Activated naive CD4-positive, alpha-beta T cell treated with anti-CD3 and anti-CD28 coated beads for 36 hours (primary cell): ENCODE data around the gene PKHD1. TPM values are rescaled to one million over a fixed set of nuclear protein-coding genes. Genes with fewer than 3 reads are reported as not detected.

Source experiments
- CTCF ChIA-PET: fragments of 350-600 bp; sonication (Branson Sonifier 250); formaldehyde crosslinking; loops from one replicate; lab custom pipeline; 2021; ENCODE audit warnings: antibody characterized with exemption; lab: Charles Lee
- DNase-seq: peaks from one replicate; pipeline ENCODE4 v3.0.0-alpha.2; 2020
- H3K27ac Mint-ChIP-seq: one replicate; pipeline ENCODE4 v1.8.0; 2021; ENCODE audit warnings: mild to moderate bottlenecking, mixed read lengths
- H3K27me3 Mint-ChIP-seq: one replicate; pipeline ENCODE4 v1.8.0; 2021; ENCODE audit warnings: low read depth, mixed read lengths
- H3K36me3 Mint-ChIP-seq: one replicate; pipeline ENCODE4 v1.8.0; 2021; ENCODE audit warnings: low read depth, mixed read lengths
- H3K4me1 Mint-ChIP-seq: one replicate; pipeline ENCODE4 v1.8.0; 2021; ENCODE audit warnings: low read depth, mixed read lengths
- H3K4me3 Mint-ChIP-seq: one replicate; pipeline ENCODE4 v1.8.0; 2021; ENCODE audit warnings: mild to moderate bottlenecking, moderate library complexity, mixed read lengths
- H3K9me3 Mint-ChIP-seq: one replicate; pipeline ENCODE4 v1.8.0; 2021; ENCODE audit warnings: mixed read lengths
- intact Hi-C: fragments of 100-400 bp; cut with micrococcal nuclease; formaldehyde crosslinking; loops from one replicate; pipeline ENCODE4 v1.15.1; 2023
- total RNA-seq, 2 experiments: library from RNA; stranded (reverse); gene quantifications; one replicate each; pipeline ENCODE4 v1.2.3, GENCODE V29; 2021

PKHD1 gene
- total RNA-seq, 2 experiments from 2014 or later: not detected

GRCh38 chr6:51633424-51633823 lies 454.0 kb downstream of the PKHD1 start:
- H3K27ac Mint-ChIP-seq: no peak overlapping the region
- no peaks in the 10 kb centered on the region for H3K27me3 Mint-ChIP-seq
- CTCF ChIA-PET: no interaction called here
- H3K36me3 Mint-ChIP-seq: no peaks in the 10 kb centered on the region
- H3K4me1 Mint-ChIP-seq: no peaks in the 10 kb centered on the region
- intact Hi-C loops: no loop called here
- H3K4me3 Mint-ChIP-seq: no peak overlapping the region
- no peak for DNase-seq
- H3K9me3 Mint-ChIP-seq: peaks cover 5% of the 10 kb centered on the region

- CTCF ChIA-PET: interaction anchor here (0.6 kb wide), 1 partner anchor 388 kb away, joined by 4 read pairs; no protein-coding TSS in a partner anchor
- intact Hi-C loops: no loop called here
- Mint-ChIP-seq H3K27me3 (no peaks in the 10 kb centered on the region), H3K4me1 (no peaks in the 10 kb centered on the region), H3K36me3 (no peaks in the 10 kb centered on the region), H3K4me3 (no peak overlapping the region), H3K9me3 (peaks cover 2% of the 10 kb centered on the region), H3K27ac (no peak overlapping the region)
- no peak for DNase-seq
Measured at GRCh38 chr6:51630011-51630410, 457.4 kb downstream of the PKHD1 start.

- peaks cover 1% of the 10 kb centered on the region for H3K9me3 Mint-ChIP-seq
- no peak overlapping the region for H3K27ac Mint-ChIP-seq
- CTCF ChIA-PET: interaction anchor here (1.0 kb wide), 2 partner anchors 10 to 17 kb away, joined by 3 to 4 read pairs; no protein-coding TSS in a partner anchor
- H3K4me3 Mint-ChIP-seq: no peak overlapping the region
- H3K27me3 Mint-ChIP-seq: no peaks in the 10 kb centered on the region
- H3K4me1 Mint-ChIP-seq: no peaks in the 10 kb centered on the region
- no peaks in the 10 kb centered on the region for H3K36me3 Mint-ChIP-seq
- DNase-seq: no peak
- intact Hi-C loops: no loop called here
Measured at GRCh38 chr6:51626391-51626790, 461.0 kb downstream of the PKHD1 start.

GRCh38 chr6:51625566-51625965 lies 461.8 kb downstream of the PKHD1 start:
- intact Hi-C loops: no loop called here
- Mint-ChIP-seq H3K4me1 (no peaks in the 10 kb centered on the region), H3K4me3 (no peak overlapping the region), H3K36me3 (no peaks in the 10 kb centered on the region), H3K27ac (no peak overlapping the region), H3K27me3 (no peaks in the 10 kb centered on the region), H3K9me3 (peaks cover 1% of the 10 kb centered on the region)
- no peak for DNase-seq
- CTCF ChIA-PET: no interaction called here

- no peaks in the 10 kb centered on the region for H3K36me3 Mint-ChIP-seq
- intact Hi-C loops: no loop called here
- H3K27ac Mint-ChIP-seq: no peak overlapping the region
- no peaks in the 10 kb centered on the region for H3K27me3 Mint-ChIP-seq
- H3K4me3 Mint-ChIP-seq: no peak overlapping the region
- no peaks in the 10 kb centered on the region for H3K9me3 Mint-ChIP-seq
- no peak for DNase-seq
- CTCF ChIA-PET: no interaction called here
- no peaks in the 10 kb centered on the region for H3K4me1 Mint-ChIP-seq
Measured at GRCh38 chr6:51620971-51621370, 466.4 kb downstream of the PKHD1 start.

- H3K4me3 Mint-ChIP-seq: no peak overlapping the region
- no peaks in the 10 kb centered on the region for H3K9me3 Mint-ChIP-seq
- CTCF ChIA-PET: interaction anchor here (0.7 kb wide), 1 partner anchor 900 kb away, joined by 3 read pairs; no protein-coding TSS in a partner anchor
- no peaks in the 10 kb centered on the region for H3K4me1 Mint-ChIP-seq
- H3K27ac Mint-ChIP-seq: no peak overlapping the region
- intact Hi-C loops: no loop called here
- no peaks in the 10 kb centered on the region for H3K27me3 Mint-ChIP-seq
- no peak for DNase-seq
- H3K36me3 Mint-ChIP-seq: no peaks in the 10 kb centered on the region
Measured at GRCh38 chr6:51619042-51619799, 468.2 kb downstream of the PKHD1 start.

- CTCF ChIA-PET: interaction anchor here (0.8 kb wide), 1 partner anchor 11 kb away, joined by 3 read pairs; no protein-coding TSS in a partner anchor
- intact Hi-C loops: no loop called here
- Mint-ChIP-seq H3K4me1 (no peaks in the 10 kb centered on the region), H3K27me3 (no peaks in the 10 kb centered on the region), H3K4me3 (no peak overlapping the region), H3K36me3 (no peaks in the 10 kb centered on the region), H3K27ac (no peak overlapping the region), H3K9me3 (no peaks in the 10 kb centered on the region)
- DNase-seq: no peak
Measured at GRCh38 chr6:51618563-51618962, 468.9 kb downstream of the PKHD1 start.

- H3K27me3 Mint-ChIP-seq: no peaks in the 10 kb centered on the region
- H3K4me1 Mint-ChIP-seq: no peaks in the 10 kb centered on the region
- no peaks in the 10 kb centered on the region for H3K36me3 Mint-ChIP-seq
- no peak for DNase-seq
- no peak overlapping the region for H3K27ac Mint-ChIP-seq
- no peaks in the 10 kb centered on the region for H3K9me3 Mint-ChIP-seq
- CTCF ChIA-PET: interaction anchor here (0.8 kb wide), 1 partner anchor 11 kb away, joined by 3 read pairs; no protein-coding TSS in a partner anchor
- intact Hi-C loops: no loop called here
- no peak overlapping the region for H3K4me3 Mint-ChIP-seq
Measured at GRCh38 chr6:51617751-51618150, 469.7 kb downstream of the PKHD1 start.

- no peaks in the 10 kb centered on the region for H3K9me3 Mint-ChIP-seq
- intact Hi-C loops: no loop called here
- H3K36me3 Mint-ChIP-seq: no peaks in the 10 kb centered on the region
- CTCF ChIA-PET: interaction anchor here (0.6 to 1.2 kb wide), 2 partner anchors 10 to 165 kb away, joined by 3 read pairs; no protein-coding TSS in a partner anchor
- H3K4me3 Mint-ChIP-seq: no peak overlapping the region
- no peaks in the 10 kb centered on the region for H3K27me3 Mint-ChIP-seq
- DNase-seq: no peak
- H3K4me1 Mint-ChIP-seq: no peaks in the 10 kb centered on the region
- H3K27ac Mint-ChIP-seq: no peak overlapping the region
Measured at GRCh38 chr6:51616243-51616642, 471.2 kb downstream of the PKHD1 start.

- intact Hi-C loops: no loop called here
- no peak overlapping the region for H3K27ac Mint-ChIP-seq
- DNase-seq: no peak
- H3K36me3 Mint-ChIP-seq: no peaks in the 10 kb centered on the region
- CTCF ChIA-PET: no interaction called here
- no peaks in the 10 kb centered on the region for H3K4me1 Mint-ChIP-seq
- H3K27me3 Mint-ChIP-seq: no peaks in the 10 kb centered on the region
- H3K9me3 Mint-ChIP-seq: no peaks in the 10 kb centered on the region
- no peak overlapping the region for H3K4me3 Mint-ChIP-seq
Measured at GRCh38 chr6:51614725-51615124, 472.7 kb downstream of the PKHD1 start.

- H3K4me1 Mint-ChIP-seq: no peaks in the 10 kb centered on the region
- CTCF ChIA-PET: no interaction called here
- no peak overlapping the region for H3K27ac Mint-ChIP-seq
- no peak for DNase-seq
- H3K4me3 Mint-ChIP-seq: no peak overlapping the region
- no peaks in the 10 kb centered on the region for H3K27me3 Mint-ChIP-seq
- H3K9me3 Mint-ChIP-seq: no peaks in the 10 kb centered on the region
- intact Hi-C loops: no loop called here
- H3K36me3 Mint-ChIP-seq: no peaks in the 10 kb centered on the region
Measured at GRCh38 chr6:51613558-51613957, 473.9 kb downstream of the PKHD1 start.

GRCh38 chr6:51608932-51609331 lies 478.5 kb downstream of the PKHD1 start:
- no peak for DNase-seq
- no peaks in the 10 kb centered on the region for H3K9me3 Mint-ChIP-seq
- H3K27me3 Mint-ChIP-seq: no peaks in the 10 kb centered on the region
- no peak overlapping the region for H3K4me3 Mint-ChIP-seq
- no peaks in the 10 kb centered on the region for H3K36me3 Mint-ChIP-seq
- intact Hi-C loops: no loop called here
- H3K27ac Mint-ChIP-seq: no peak overlapping the region
- CTCF ChIA-PET: interaction anchor here (1.2 kb wide), 1 partner anchor 18 kb away, joined by 4 read pairs; no protein-coding TSS in a partner anchor
- H3K4me1 Mint-ChIP-seq: no peaks in the 10 kb centered on the region

- no peaks in the 10 kb centered on the region for H3K36me3 Mint-ChIP-seq
- no peak overlapping the region for H3K27ac Mint-ChIP-seq
- H3K4me1 Mint-ChIP-seq: no peaks in the 10 kb centered on the region
- CTCF ChIA-PET: interaction anchor here (0.6 kb wide), 1 partner anchor 66 kb away, joined by 3 read pairs; no protein-coding TSS in a partner anchor
- no peaks in the 10 kb centered on the region for H3K27me3 Mint-ChIP-seq
- no peak for DNase-seq
- intact Hi-C loops: no loop called here
- no peak overlapping the region for H3K4me3 Mint-ChIP-seq
- no peaks in the 10 kb centered on the region for H3K9me3 Mint-ChIP-seq
Measured at GRCh38 chr6:51608383-51608782, 479.0 kb downstream of the PKHD1 start.
